NCI-H1694 treated with DMSO at 0.1 percent for 48 hours (cell line): ENCODE data around the gene MOCOS.

Source experiments
- DNase-seq: peaks from one replicate; lab custom pipeline; 2025; lab: John Stamatoyannopoulos, UW

Gene MOCOS

DNA sequence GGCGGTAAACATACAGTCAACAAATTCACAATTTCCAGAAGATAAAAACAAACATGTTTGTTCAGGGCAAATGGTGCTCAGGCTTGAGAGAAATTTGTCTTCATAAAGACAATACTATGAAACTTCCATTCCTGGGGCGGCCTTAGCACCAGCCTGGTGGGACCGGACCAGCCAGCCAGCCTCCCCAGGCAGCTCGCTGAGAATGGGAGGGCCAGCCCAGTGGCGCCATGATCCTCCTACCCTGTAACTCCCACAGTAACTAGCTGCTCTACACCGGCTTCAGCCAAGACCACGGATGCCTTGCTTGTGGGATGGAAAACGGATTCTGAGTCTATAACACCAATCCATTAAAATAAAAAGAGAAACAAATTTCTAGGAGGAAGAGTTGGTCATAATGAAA lies 86.0 kb downstream of the MOCOS start:
- no peak for DNase-seq

DNA sequence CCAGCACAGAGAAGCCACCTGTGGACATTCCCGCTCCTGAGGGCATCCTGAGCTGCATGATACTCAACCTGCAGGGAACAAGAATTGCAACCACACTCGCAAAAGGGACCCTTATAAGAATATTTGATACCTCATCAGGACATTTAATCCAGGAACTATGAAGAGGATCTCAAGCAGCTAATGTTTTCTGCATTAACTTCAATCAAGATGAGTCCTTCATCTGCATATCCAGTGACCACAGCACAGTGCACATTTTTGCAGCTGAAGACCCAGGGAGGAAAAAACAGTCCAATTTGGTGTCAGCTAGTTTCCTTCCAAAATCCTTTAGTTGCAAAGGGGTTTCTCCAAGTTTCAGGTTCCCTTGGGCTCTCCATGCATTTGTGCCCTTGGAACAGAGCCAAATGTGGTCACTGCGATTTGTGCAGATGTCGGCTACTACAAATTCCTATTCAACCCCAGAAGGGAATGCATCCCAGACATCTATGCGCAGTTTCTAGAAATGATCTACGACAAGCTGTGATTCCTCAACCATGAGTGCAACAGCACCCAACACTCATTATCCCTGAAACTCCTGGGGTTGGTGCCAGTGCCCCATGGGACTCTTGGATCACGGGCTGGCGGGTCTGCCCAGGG lies 86.9 kb downstream of the MOCOS start:
- DNase-seq: no peak

DNA sequence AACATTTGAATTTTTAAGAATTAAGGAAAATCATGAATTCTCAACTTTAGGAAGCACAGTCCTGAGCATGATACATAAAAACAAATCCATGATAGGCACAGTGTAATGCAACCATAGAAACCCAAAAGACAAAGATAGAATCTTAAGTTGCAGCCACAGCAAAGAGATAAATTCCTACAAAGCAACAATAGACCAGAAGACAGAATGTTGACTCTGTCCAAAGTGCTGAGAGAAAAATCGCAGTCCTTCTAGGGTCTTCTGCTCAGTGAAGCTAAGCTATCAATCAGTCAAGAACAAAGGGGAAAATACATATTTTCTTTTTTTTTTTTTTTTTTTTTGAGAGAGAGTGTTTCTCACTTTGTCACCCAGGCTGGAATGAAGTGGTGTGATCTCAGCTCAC lies 88.3 kb downstream of the MOCOS start:
- no peak for DNase-seq

DNA sequence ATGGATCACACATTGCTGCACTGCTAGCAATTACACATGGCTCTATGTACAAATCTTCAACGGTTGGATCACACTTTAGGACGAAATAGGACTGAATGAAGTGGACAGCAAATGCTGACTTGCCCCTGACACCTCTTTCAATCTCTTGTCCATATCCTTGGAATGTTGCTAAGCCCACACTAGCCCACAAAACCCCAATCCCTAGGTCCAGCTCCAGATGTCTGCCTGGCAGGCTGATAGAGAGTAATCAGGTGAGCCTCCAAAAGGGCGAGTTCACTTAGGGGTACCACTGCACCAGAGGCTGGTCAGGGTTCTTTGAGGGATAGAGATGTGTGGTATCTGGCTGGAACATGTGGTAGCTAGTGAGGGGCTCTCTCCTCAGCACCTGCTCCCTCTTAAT lies 91.7 kb downstream of the MOCOS start:
- no peak for DNase-seq

DNA sequence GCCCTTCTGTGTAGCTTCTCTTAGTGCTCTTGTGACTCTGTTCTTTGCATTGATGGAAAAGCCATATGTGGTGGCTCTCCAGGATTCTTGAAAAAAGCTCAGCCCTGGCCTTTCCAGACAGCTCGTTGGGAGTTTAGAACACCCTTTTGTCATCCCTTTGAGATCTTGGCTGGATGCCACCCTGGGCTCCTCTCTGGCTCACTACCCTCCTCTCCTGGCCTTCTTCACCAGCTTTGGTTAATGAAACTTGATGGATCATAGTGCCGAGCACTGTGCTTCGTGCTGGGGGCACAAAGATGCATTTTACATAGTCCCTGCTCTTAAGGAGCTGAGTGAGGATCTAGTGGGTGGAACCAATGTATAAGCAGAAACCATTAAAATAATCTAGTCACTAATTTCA lies 94.6 kb downstream of the MOCOS start:
- peak; percentile 13 for DNase-seq

DNA sequence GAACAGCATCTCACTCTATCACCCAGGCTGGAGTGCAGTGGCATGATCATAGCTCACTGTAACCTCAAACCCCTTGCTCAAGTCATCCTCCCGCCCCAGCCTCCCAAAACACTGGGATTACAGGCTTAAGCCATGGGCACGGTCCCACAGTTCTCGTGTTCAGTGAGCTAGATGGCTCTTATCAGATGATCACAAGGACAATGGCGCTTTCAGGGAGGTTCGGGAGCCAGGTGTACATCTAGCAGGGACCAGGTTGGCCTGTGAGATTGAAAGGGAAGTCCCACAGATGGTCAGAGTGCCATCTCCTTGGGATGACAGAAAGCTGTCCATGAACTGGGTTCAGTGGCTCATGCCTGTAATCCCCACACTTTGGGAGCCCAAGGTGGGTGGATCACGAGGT lies 96.2 kb downstream of the MOCOS start:
- no peak for DNase-seq

DNA sequence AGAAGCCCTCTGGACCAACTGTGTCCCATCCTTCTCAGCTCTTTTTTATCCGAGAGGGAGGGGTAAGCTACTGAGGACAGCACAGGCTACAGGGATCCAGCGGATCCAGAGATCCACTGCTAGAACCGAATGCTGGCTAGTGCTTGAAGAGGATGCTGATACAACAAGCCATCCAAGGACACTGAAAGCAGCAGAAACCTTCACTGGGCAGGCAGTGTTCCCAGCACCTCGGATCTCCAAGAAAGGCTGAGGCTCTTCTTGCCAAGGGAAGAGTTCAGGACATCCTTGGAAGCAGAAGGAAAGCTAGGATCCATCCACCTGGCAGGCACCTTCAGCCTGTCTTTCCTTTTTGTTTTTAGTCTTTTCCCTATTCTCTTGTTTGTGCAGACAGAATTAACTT lies 97.0 kb downstream of the MOCOS start:
- no peak for DNase-seq

DNA sequence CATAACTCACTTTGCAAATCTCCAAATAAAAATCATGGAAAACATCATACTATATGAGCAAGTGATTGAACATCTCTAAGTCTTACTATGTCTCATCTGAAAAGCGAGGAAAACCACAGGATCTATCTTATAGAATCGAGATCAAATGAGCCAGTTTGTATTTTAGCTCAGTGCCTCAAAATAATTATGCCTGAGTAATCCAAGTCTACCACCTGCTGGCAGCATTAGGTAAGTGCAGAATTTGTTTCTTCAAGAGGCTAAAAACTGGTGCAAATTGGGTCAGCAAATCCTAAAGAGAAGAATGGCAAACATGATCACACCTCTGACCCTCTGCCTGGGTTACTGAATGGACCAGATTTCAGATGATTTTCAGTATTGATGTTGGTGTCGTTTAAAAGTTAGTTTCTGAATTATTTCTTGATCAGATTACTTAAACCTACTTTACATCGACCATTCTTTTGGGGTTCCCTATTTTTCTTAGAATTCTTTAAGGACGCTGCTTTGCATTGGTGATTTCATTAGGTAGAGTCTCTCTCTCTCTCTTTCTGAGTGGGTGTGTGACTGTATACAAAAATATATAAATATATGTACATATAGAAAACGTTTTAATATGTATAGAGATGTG lies 97.5 kb downstream of the MOCOS start:
- peak; percentile 61 for DNase-seq

DNA sequence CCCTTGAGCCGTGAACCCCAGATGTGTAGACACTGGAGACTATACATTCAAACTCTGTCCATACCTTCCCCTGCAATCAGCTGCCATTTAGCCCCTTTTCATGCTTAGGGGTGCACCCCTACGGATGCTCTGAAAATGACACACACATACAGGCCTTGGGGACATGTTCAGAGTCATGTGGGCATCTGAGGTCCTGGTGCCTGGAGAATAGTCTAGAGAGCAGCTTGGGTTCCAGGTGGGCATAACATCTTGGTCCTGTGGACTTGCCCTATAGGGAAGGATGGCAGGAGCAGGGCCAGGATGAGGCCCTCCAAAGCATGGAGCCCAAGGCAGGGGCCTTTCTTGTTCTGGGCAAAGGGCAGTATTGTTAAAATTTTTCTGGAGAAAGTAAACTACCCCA lies 100.4 kb downstream of the MOCOS start:
- DNase-seq: no peak

DNA sequence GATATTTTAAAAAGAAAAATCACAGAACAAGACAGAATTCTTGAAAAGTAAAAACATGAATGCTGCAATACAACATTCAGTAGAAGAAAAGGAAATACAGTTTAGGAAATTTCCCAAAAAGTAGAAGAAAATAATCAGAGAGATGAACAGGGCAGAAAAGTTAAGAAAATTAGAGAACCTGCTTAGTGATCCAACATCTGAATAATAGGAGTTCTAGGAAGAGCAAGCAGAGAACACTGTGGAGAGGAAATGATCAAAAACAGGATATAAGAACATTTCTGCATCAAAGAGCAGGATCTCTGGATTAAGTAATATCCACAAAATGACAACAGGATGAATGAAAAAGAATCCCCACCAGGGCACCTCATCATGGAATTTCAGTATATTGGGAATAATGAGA lies 101.4 kb downstream of the MOCOS start:
- no peak for DNase-seq

DNA sequence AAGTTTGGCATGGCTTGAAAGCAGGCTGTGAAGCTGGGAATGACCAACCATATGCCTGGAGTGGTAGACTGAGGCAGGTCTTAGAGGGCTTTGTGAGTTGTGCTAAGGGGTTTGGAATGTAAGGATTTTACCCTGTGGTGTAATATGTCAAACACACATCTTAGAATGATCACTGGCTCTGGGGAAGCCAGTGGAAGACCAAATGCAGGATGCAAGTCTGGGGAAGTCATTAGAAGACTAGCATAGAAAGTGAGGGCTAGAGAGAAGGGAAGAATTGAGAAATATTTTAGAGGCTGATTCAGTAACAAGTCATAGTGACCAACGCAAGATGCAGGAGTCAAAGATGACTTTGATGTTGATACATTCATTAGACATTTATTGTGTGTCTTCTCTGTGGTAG lies 106.7 kb downstream of the MOCOS start:
- DNase-seq: no peak

DNA sequence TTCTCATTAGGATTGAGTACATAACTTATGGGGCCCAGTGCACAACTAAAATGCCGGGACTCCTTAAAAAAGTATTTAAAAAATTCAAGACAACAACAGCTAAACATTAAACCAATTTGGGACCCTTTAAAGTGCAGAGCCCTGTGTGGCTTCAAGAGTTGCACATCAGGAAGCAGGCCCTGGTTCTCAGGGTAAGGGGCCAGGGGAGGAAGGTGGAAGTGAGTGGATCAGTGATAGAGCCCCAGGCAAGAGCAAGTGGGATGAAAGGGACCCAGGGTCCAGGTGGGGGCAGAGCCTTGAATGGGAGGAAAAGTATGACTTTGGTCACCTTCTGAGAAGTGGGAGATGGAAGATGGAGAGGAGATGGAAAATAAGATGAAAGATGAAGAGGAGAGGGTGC lies 107.9 kb downstream of the MOCOS start:
- no peak for DNase-seq

DNA sequence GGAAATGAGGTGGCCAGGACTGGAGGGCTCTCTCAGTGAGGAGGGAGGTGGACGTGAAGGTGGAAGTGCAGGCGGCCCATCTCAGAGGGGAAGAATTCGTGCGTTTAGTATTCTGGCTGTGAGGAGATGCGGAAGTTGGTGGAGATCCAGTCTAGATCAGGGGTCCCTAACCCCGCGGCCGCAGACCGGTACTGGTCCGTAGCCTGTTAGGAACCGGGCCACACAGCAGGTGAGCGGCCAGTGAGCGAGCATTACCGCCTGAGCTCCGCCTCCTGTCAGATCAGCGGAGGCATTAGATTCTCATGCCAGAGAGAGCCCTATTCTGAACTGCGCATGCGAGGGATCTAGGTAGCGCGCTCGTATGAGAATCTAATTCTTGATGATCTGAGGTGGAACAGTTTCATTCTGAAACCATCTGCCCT lies 108.6 kb downstream of the MOCOS start:
- DNase-seq: no peak

DNA sequence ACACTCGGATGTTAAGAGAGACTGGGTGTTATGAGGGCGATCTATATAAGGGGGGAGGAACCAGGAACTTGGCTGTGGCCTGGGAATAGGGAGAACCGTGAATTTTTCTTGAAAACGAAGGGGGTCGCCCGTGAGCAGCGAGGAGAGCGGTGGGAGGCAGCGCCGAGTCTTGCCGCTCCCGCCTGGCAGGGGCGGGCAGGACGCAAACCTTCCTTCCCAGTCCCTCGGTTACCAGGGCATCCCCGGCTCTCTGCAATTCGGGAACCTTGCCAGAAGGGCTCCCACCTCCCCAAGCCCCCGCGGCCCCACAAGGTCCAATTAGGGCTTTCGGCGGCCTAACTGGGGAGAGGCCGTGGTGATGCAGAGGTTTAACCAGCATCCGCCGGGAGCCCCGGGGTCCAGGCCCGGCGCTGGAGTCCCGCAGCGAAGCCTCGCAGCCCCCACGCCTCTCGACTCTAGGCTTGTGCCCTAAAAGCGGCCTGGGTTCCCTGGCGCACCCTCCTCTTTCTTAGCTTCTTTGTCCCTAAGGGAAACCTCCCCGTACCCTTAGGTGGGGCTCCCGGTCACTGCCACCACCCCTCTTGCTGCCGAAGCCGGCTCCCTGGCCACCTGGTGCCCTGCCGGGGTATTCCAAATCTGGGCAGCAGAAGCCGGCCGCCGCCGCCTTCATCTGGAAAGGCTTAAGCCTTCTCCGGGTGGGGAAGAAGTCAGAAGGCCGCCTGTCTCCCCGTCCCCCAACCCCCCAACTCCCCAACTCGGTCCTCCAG lies 109.5 kb downstream of the MOCOS start:
- peak; percentile 73 for DNase-seq

DNA sequence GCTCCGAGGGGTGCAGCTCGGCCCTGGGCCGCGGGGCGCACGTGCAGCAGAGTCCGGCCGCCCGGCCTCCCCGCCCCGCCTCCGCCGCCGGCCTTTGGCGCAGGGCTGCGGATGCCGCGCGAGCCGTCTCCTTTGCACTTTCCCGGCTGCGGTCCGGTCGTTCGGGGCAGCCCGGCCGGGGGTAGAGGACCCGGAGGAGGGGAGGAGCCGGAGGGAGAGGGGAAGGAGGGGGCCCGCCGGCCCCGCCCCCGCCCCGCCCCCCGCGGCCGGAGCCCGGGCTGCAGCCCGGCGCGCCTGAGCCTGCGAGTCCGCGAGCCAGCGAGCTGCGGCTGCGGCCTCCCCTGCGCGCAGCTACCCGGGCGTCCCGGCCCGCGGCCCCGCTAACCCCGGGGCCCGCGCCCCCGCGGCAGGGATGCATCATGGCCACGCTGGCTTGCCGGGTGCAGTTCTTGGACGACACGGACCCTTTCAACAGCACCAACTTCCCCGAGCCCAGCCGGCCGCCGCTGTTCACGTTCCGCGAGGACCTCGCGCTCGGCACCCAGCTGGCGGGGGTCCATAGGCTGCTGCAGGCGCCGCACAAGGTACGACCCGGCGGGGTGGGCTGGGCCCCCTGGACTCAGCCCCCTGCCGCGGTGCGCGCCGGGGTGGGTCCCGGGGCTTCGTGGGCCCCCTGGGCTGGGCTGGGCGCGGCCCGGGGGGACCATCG lies 110.3 kb downstream of the MOCOS start, which contains the start of gene FHOD3:
Gene FHOD3, plus strand, starts transcription at position 297 of the 709 bp plus-strand sequence. Its CDS starts 123 bp downstream, at position 420.
- peak; percentile 16 for DNase-seq

DNA sequence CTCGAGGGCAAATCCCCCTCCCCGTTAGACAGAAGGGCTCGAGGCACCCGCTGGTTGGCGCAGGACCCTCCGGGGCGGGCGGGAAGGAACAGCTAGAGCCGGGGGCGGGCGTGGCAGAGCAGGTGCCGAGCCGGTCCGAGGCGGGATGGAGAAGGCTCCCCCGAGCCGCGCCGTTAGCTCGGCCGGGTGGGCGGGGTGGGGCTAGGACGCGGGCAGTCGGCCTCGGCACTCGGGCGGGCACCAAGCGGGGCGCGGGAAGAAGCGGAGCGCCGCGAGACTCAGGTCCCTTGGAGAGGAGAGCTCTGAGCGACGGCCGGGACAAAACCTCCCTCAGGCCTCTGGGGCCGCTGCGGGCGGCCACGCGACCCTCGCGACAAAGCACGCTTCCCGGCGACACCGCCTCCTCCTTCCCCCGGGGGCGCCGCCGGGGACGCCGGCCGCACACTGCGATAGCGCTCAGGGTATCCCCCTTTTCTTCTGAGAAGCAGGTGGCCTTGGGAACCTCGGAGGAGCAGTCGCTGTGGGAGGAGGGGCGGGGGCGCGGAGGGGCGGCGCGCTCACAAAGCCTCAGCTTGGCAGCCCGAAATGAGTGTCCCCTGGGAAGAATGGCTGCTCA lies 110.9 kb downstream of the MOCOS start:
- DNase-seq: no peak

DNA sequence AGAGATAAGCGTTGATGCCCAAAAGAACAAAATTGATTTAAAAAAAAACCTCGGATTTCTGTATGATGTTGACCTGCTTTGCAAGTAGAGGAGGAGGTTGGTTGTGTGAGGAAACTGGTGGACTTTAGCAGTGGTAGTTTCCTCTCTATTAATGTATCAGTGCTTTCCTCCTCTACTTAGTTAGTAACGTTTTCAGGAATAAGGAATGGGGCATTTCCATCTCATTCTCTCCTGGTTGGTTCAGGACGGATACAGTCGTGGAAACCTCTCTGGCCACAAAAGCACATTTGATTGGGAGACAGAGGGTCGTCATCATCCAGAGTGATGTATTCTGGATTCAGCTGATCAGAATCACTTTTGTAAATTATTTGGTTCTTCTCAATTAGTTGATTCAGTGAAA lies 111.7 kb downstream of the MOCOS start:
- no peak for DNase-seq

DNA sequence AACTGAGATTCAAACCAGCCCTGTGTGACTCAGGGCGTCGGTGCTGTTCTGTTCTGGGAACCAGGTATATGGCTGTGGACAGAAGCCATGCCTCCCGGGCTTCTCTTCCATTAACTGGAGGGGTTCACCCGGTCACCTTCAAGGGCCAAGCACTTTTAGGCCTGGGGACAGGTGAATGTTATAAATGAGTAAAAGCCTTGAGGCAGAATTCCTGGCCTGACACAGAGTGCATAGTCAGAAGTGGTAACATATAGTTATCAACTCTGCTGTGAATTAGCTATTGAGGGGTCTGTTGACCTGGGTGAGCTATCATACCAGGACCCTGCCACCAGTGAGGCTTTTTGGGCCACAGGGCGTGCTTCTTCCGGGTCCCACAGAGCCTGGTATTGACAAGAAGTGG lies 112.9 kb downstream of the MOCOS start:
- DNase-seq: no peak

DNA sequence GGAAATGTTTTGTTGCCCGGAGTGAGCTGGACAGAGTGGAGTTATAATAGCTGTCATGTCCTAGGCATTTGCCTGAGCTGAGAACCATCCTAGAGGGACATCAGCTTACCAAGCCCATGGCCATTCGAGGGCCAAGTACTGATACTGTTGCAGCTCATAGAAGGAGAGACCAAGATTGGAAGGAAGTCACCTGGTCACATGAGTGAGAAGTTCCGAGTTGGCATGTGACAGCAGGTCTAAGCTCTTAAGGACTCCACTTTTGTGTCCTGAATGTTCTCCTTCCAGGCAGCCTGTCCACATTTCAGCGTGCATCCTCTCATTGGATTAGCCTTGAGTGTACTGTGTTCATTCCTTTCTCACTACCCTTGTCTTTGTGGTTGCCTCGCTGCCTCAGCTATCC lies 114.6 kb downstream of the MOCOS start:
- no peak for DNase-seq

DNA sequence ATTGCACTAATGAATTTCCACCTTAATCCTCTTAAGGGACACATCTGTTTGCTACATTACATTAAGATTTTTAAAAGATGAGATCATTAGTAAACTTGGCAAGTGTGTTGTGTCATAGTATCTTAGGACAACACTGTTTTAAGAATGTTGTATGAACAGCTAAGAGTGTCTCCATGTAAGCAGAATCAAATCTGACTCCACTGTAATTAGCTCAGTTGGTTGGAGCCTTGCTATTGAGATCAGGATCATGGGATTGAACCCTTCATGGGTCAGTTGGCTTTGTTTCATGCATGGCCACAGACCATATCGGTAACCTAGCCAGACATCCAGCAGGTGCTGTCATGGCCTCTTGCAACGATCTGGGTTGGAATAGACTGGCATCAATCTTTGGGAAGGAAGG lies 115.4 kb downstream of the MOCOS start:
- DNase-seq: no peak

DNA sequence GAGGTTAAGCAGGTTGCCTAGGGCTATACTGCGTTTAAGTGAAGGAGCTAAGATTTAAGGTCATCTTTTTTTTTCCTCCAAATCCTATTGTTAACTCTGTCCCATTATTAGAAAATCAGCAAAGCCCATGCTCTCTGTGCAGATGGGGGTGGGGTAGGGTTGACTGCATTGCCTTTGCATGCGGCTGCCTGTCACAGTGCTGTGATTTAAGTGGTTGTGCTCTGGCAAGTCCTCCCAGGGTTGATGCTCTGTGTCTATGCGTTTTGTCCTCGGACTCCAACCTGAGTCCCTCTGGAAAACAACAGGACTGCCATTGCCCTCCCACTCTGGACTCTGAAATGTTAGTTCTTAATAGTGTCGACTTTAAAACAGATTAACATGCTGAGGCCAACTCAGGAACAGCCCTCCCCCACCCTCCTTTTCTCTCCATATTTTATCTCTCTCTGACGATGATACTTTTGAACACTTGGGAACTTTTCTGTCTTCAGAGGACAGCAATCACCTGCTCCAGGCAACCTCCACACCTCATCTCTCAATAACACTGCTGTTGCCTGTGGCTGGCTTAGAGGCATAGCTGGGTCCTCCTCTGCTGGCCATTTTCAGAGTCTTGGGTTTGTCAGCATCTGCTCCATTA lies 116.0 kb downstream of the MOCOS start:
- DNase-seq: no peak

DNA sequence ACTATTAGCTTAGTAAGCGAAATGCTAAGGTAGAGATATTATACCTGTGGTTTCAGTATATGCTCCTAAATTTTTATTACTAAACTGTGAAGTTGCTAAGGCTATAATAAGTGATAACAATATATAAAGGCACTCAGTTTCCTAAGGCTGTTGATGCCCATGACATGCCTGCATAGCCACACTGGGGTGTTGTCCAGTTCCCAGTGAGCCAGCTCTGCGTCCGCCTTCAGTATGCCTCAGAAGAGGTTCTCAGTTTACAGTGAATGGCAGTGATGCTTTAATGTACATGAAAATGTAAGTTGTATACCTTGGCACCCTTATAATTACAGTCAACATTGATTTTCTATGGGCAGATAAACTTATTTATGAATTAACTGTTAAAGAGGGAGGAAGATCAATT lies 117.4 kb downstream of the MOCOS start:
- DNase-seq: no peak
